Measurements from ENCODE around the gene LMTK3.

DNA sequence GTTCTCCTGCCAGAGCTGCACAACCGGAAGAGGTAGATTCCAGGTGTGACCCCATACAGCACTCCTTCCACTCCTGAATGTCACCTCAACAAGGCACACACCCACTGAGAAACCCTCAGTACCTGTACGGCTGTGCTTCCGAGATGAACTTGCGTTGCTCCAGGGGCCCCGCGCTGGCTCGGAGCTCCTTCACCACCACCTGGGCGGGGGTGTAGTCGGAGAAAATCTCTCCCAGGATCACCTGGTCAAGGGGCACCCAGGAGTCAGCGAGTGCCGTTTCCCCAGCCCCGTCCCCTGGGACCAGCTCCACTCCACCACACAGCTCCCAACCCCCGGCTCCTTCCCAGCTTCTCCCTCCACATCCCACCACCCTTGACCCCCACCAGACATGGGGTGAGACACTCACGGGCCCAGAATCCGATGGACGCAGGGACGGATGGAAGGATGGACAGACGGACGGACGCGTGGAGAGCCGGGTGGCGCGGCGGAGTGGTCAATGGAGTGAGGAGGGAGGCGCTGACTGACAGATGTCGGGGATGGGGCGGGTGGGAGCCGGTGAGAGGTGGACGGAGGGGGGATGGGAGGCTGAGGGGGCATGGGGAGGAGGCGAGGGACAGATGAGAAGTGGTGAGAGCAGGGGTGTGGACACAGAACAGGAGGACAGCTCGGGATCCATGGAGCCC is 2.8 kb downstream of the LMTK3 start:
- TF ChIP-seq, protein P1, sequence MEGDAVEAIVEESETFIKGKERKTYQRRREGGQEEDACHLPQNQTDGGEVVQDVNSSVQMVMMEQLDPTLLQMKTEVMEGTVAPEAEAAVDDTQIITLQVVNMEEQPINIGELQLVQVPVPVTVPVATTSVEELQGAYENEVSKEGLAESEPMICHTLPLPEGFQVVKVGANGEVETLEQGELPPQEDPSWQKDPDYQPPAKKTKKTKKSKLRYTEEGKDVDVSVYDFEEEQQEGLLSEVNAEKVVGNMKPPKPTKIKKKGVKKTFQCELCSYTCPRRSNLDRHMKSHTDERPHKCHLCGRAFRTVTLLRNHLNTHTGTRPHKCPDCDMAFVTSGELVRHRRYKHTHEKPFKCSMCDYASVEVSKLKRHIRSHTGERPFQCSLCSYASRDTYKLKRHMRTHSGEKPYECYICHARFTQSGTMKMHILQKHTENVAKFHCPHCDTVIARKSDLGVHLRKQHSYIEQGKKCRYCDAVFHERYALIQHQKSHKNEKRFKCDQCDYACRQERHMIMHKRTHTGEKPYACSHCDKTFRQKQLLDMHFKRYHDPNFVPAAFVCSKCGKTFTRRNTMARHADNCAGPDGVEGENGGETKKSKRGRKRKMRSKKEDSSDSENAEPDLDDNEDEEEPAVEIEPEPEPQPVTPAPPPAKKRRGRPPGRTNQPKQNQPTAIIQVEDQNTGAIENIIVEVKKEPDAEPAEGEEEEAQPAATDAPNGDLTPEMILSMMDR (IDR thresholded peaks at IDR 0.05): no peak
- TF ChIP-seq POLR2AphosphoS5 (IDR thresholded peaks at IDR 0.05; ENCODE audit: low read depth, low read length): no peak
- TF ChIP-seq, protein P2, sequence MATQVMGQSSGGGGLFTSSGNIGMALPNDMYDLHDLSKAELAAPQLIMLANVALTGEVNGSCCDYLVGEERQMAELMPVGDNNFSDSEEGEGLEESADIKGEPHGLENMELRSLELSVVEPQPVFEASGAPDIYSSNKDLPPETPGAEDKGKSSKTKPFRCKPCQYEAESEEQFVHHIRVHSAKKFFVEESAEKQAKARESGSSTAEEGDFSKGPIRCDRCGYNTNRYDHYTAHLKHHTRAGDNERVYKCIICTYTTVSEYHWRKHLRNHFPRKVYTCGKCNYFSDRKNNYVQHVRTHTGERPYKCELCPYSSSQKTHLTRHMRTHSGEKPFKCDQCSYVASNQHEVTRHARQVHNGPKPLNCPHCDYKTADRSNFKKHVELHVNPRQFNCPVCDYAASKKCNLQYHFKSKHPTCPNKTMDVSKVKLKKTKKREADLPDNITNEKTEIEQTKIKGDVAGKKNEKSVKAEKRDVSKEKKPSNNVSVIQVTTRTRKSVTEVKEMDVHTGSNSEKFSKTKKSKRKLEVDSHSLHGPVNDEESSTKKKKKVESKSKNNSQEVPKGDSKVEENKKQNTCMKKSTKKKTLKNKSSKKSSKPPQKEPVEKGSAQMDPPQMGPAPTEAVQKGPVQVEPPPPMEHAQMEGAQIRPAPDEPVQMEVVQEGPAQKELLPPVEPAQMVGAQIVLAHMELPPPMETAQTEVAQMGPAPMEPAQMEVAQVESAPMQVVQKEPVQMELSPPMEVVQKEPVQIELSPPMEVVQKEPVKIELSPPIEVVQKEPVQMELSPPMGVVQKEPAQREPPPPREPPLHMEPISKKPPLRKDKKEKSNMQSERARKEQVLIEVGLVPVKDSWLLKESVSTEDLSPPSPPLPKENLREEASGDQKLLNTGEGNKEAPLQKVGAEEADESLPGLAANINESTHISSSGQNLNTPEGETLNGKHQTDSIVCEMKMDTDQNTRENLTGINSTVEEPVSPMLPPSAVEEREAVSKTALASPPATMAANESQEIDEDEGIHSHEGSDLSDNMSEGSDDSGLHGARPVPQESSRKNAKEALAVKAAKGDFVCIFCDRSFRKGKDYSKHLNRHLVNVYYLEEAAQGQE (IDR thresholded peaks at IDR 0.05; ENCODE audit: insufficient read depth in 1 of 2, low read depth in 2 of 2, low read length in 1 of 2): no peak
